Measurements from ENCODE around the gene NOB1. TPM values are rescaled to one million over a fixed set of nuclear protein-coding genes. Genes with fewer than 3 reads are reported as not detected.

Gene NOB1
- total and polyA plus RNA-seq, 9 of the 15 experiments (the other 6 are each of a cell fraction or from before 2014, with no cell fraction given), result 42.4 to 148 (median 116) TPM

GRCh38 chr16:69762814-69763598, 8.3 kb upstream of the NOB1 start (continued):
- TF ChIP-seq, protein P1, sequence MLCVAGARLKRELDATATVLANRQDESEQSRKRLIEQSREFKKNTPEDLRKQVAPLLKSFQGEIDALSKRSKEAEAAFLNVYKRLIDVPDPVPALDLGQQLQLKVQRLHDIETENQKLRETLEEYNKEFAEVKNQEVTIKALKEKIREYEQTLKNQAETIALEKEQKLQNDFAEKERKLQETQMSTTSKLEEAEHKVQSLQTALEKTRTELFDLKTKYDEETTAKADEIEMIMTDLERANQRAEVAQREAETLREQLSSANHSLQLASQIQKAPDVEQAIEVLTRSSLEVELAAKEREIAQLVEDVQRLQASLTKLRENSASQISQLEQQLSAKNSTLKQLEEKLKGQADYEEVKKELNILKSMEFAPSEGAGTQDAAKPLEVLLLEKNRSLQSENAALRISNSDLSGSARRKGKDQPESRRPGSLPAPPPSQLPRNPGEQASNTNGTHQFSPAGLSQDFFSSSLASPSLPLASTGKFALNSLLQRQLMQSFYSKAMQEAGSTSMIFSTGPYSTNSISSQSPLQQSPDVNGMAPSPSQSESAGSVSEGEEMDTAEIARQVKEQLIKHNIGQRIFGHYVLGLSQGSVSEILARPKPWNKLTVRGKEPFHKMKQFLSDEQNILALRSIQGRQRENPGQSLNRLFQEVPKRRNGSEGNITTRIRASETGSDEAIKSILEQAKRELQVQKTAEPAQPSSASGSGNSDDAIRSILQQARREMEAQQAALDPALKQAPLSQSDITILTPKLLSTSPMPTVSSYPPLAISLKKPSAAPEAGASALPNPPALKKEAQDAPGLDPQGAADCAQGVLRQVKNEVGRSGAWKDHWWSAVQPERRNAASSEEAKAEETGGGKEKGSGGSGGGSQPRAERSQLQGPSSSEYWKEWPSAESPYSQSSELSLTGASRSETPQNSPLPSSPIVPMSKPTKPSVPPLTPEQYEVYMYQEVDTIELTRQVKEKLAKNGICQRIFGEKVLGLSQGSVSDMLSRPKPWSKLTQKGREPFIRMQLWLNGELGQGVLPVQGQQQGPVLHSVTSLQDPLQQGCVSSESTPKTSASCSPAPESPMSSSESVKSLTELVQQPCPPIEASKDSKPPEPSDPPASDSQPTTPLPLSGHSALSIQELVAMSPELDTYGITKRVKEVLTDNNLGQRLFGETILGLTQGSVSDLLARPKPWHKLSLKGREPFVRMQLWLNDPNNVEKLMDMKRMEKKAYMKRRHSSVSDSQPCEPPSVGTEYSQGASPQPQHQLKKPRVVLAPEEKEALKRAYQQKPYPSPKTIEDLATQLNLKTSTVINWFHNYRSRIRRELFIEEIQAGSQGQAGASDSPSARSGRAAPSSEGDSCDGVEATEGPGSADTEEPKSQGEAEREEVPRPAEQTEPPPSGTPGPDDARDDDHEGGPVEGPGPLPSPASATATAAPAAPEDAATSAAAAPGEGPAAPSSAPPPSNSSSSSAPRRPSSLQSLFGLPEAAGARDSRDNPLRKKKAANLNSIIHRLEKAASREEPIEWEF (CRISPR knock-in tag; IDR thresholded peaks at IDR 0.05), result 0 out of 2 replicates have a peak, but pooled peaks have one; percentile 40
- TF ChIP-seq ZNF311 (CRISPR knock-in tag; IDR thresholded peaks at IDR 0.05) (no peak), ELF2 (CRISPR knock-in tag; IDR thresholded peaks at IDR 0.05) (0 out of 2 replicates have a peak, but pooled peaks have one; percentile 4), MAFG (tag; conservative IDR thresholded peaks at IDR 0.05) (no peak), ZNF217 (CRISPR knock-in tag; IDR thresholded peaks at IDR 0.05) (no peak), KAT7 (CRISPR knock-in tag; IDR thresholded peaks at IDR 0.05; ENCODE audit: borderline replicate concordance) (0 out of 2 replicates have a peak, but pooled peaks have one; percentile 21), ZNF274 (IDR thresholded peaks at IDR 0.05; ENCODE audit: borderline replicate concordance, low read depth, low read length) (no peak), CHD4 (IDR thresholded peaks at IDR 0.05; ENCODE audit: insufficient read depth, insufficient replicate concordance, low read depth, low read length, poor library complexity, severe bottlenecking) (no peak), ZC3H8 (IDR thresholded peaks at IDR 0.05) (no peak), ZKSCAN1 (IDR thresholded peaks at IDR 0.05; ENCODE audit: low read depth, low read length) (no peak)
- TF ChIP-seq, protein P2, sequence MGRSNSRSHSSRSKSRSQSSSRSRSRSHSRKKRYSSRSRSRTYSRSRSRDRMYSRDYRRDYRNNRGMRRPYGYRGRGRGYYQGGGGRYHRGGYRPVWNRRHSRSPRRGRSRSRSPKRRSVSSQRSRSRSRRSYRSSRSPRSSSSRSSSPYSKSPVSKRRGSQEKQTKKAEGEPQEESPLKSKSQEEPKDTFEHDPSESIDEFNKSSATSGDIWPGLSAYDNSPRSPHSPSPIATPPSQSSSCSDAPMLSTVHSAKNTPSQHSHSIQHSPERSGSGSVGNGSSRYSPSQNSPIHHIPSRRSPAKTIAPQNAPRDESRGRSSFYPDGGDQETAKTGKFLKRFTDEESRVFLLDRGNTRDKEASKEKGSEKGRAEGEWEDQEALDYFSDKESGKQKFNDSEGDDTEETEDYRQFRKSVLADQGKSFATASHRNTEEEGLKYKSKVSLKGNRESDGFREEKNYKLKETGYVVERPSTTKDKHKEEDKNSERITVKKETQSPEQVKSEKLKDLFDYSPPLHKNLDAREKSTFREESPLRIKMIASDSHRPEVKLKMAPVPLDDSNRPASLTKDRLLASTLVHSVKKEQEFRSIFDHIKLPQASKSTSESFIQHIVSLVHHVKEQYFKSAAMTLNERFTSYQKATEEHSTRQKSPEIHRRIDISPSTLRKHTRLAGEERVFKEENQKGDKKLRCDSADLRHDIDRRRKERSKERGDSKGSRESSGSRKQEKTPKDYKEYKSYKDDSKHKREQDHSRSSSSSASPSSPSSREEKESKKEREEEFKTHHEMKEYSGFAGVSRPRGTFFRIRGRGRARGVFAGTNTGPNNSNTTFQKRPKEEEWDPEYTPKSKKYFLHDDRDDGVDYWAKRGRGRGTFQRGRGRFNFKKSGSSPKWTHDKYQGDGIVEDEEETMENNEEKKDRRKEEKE (IDR thresholded peaks at IDR 0.05; ENCODE audit: borderline replicate concordance in 1 of 2, control insufficient read depth in 1 of 2, low read depth in 2 of 2, low read length in 1 of 2), result no peak
- TF ChIP-seq, protein P3, sequence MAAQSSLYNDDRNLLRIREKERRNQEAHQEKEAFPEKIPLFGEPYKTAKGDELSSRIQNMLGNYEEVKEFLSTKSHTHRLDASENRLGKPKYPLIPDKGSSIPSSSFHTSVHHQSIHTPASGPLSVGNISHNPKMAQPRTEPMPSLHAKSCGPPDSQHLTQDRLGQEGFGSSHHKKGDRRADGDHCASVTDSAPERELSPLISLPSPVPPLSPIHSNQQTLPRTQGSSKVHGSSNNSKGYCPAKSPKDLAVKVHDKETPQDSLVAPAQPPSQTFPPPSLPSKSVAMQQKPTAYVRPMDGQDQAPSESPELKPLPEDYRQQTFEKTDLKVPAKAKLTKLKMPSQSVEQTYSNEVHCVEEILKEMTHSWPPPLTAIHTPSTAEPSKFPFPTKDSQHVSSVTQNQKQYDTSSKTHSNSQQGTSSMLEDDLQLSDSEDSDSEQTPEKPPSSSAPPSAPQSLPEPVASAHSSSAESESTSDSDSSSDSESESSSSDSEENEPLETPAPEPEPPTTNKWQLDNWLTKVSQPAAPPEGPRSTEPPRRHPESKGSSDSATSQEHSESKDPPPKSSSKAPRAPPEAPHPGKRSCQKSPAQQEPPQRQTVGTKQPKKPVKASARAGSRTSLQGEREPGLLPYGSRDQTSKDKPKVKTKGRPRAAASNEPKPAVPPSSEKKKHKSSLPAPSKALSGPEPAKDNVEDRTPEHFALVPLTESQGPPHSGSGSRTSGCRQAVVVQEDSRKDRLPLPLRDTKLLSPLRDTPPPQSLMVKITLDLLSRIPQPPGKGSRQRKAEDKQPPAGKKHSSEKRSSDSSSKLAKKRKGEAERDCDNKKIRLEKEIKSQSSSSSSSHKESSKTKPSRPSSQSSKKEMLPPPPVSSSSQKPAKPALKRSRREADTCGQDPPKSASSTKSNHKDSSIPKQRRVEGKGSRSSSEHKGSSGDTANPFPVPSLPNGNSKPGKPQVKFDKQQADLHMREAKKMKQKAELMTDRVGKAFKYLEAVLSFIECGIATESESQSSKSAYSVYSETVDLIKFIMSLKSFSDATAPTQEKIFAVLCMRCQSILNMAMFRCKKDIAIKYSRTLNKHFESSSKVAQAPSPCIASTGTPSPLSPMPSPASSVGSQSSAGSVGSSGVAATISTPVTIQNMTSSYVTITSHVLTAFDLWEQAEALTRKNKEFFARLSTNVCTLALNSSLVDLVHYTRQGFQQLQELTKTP (IDR thresholded peaks at IDR 0.05; ENCODE audit: low read depth in 1 of 2, partially characterized antibody in 2 of 2), result peak in 1 of 2 experiments; percentile 49

All from K562 (cell line).